ENCODE data around the gene CTLA4.
A peak's percentile ranks its signal among the peaks of the same experiment; 100 is the strongest.

CTLA4 gene

DNA sequence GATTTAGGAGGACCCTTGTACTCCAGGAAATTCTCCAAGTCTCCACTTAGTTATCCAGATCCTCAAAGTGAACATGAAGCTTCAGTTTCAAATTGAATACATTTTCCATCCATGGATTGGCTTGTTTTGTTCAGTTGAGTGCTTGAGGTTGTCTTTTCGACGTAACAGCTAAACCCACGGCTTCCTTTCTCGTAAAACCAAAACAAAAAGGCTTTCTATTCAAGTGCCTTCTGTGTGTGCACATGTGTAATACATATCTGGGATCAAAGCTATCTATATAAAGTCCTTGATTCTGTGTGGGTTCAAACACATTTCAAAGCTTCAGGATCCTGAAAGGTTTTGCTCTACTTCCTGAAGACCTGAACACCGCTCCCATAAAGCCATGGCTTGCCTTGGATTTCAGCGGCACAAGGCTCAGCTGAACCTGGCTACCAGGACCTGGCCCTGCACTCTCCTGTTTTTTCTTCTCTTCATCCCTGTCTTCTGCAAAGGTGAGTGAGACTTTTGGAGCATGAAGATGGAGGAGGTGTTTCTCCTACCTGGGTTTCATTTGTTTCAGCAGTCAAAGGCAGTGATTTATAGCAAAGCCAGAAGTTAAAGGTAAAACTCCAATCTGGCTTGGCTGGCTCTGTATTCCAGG, at the start of gene CTLA4:
Gene CTLA4, plus strand, starts transcription at position 211 of the 640 bp plus-strand sequence. Its CDS starts 172 bp downstream, at position 383.
- DNase-seq (ENCODE audit: low spot score), result no peak

DNA sequence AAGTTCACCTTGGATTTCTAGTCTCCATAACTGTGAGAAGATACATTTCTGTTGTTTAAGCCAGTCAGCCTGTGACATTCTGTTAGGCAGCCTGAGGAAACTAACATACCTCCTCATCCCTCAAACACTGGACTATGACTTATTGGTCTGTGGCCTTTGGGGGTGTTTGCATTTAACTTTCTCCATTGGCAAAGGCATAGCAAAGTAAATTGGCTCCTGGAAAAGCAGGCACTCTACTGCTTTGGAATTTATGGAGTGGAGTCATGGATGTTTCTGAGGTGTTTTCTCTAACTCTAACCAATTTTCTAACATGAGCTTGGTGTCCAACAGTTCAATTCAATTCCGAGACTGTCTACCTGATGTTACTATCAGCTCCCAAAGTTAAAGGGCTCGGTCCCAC, 48.9 kb upstream of the CTLA4 start:
- no peak for DNase-seq (ENCODE audit: low spot score)

DNA sequence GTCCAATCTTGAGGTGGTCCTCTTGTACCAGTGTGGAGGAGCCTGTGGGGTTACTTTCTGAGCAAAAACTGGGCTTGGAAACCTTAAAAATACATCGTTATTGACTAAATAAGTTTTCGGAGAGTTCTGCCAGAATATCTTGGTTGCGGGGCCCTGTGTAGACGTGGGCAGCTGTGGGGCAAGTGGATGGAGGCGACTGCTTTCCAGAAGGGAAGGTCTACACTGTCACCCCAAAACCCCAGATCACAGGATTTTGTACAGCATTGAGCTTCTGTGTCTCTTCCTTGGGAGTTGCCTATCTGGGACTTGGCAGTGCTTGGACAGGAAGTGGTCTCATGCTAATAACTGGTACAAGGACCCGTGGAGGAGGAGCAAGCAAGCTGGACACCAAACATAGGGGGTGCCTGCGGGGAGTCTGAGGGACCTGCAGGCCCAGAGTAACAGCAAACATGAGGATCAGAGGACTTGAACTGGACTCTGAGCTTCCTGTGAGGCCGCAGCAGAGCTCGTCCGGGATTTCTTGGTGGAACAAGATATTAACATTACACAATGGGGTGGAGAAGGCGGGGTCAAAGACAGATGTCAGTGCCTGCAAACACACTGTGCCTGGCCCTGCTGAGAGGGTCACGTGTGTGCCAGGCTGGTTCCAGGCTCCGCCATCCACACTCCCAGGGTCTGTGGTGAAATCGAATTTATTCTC, 48.0 kb upstream of the CTLA4 start:
- DNase-seq (ENCODE audit: low spot score), result no peak

DNA sequence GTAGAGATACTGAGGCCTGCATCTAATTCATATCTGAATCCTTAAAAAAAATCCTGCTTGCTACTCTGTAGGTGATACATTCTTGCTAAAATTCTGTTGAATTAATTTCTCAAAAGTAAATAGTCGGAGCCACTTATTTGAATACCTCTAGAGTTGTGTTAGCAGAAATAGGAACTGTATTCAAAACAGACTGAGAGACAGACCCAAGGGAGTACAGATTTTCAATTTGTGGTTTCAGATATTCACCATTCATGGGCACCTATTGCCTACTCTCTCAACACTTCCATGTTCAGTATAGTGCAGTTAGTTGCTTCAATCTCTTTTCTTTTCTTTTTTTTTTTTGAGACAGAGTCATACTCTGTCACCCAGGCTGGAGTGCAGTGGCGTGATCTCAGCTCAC, 46.6 kb upstream of the CTLA4 start:
- no peak for DNase-seq (ENCODE audit: low spot score)

DNA sequence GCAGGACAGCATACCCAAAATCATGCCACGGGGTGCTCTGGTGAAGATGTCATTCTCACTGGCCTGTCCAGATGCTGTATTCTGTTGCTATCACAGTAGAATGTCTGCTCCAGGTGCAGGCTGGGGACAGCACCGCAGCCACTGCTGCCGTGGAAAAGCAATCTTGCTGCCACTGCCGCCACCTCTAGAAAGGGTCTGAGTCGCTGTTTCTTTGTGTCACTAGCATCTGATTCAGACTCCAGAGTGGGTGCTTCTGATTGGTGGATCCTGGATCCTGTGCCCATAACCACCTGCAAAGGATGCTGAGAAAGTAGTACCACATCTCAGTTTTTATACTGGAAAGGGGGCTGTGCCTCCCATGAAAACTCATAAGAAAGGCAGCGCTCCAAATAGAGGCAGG, 45.3 kb upstream of the CTLA4 start:
- no peak for DNase-seq (ENCODE audit: low spot score)

DNA sequence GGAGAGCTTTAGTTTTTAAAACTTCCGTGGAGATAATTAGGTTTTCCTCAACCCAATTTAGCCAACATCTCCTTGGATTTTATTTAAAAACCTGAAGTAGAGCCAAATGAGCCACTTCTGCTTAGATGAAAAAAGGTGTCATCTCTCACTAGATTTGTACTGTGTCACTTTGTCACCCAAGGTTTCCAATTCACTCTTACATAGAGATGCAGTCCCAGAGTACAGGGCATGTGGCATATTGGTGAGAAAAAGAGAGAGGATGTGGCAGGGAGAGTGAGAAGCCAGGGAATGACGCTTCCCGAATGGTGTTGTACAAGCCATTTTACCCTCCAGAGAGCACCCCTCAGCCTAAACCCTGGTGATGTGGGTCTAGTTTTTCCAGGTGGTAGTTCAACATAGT, 44.4 kb upstream of the CTLA4 start:
- DNase-seq (ENCODE audit: low spot score), result no peak

DNA sequence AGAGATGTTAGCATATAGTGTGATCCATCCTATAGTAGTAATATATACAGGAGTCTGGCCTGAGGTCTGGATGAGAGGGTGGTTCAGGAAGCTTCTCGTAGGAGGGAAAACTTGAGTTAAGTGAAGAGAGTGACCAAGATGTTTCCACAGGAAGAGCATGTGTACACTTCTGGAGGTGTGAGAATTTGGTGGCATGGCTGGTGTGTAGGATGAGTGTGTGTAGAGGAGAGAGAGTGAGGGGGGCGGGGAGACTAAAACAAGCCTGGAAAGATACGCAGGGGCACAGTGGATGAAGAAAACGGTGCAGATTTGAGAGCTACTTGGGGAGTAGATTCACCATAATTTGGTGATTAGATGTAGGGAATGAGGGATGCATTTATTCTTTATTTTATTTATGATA, 43.5 kb upstream of the CTLA4 start:
- no peak for DNase-seq (ENCODE audit: low spot score)

DNA sequence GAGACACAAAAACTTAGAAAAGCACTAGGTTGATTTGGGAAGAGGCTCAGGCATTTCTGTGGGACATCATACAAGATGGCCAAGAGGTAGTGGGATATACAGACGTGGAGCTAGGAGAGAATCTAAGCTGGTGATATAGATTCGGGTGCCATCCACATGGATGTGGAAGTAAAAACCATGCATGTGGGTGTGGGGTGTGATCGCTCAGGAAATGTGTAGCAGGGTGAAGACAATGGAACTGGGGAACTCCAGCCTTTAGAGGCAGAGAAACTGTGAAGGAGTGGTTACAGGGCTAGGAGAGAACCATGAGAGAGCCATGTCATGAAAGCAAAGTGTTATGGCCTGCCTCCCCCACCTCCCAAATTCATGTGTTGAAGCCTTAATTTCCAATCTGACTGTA, 43.0 kb upstream of the CTLA4 start:
- DNase-seq (ENCODE audit: low spot score), result no peak

DNA sequence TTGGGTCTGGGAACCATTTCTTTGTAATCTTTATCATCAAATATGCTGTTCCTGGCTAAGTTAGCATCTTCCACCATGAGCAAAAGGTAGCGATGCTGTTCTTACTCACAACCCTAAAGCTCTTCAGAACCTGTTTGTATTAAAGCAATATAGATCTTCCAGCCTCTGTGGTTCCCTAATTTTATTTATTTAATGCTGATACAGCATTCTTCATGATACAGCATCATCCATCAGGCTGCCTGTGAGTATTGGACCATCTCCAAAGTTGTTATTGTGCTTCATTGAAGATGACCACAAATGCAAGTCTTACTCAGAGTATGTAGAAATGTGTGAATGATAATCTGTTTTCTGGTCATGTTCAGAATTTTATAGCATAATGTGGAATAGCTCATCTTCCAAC, 40.9 kb upstream of the CTLA4 start:
- DNase-seq (ENCODE audit: low spot score), result no peak

DNA sequence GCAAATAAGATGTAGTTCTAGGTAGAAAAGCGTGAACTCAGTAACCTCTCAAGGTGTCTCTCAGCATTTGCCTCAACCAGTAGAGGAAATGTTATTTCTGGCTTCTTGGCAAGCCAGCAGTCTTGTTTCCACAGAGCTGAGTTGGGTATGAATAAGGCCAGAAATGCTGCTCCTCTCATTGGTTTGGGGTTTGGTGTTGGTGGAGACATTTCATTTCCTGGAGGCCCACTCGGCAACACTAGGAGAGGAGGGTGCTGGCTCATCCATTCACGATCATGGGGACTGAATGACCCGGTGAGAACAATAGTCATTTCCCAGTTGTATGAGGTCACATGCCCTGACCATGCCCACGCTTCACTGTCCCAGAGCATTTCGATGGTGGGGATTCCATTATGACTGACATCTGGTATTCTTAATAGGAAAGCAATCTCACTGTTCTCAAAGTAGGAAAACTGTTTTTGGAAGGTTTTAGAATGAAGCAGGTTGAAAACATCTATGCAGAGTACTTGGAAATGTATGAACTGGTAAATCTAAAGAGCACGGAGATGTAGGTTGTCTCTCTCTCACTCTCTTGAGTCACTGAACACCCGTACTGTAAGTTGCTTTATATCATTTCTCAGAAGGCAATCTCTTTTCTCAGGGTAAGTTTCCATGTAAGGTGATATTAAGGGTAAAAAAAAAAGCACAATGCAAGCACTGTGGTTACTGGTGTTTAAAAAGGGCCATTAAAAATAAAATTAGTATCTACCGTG, 37.1 kb upstream of the CTLA4 start:
- DNase-seq (ENCODE audit: low spot score), result no peak

DNA sequence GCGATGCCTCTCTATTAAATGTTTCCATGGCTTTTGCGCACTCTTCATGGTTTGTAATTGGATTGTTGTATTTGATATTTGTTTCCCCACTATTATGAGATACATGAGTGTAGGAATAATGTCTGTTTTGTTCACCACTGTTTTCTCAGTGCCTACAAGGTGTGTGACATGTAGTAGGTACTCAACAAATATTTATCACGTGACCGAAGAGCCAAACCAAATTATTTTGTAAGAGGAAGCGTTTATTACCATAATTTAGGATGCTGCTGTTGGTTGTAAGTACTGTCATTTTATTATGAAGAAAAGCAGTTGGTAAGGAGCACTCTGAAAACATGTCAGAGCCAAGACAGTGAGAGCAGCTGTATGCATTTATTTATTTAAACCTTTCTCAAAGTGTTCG, 32.2 kb upstream of the CTLA4 start:
- DNase-seq (ENCODE audit: low spot score), result no peak

DNA sequence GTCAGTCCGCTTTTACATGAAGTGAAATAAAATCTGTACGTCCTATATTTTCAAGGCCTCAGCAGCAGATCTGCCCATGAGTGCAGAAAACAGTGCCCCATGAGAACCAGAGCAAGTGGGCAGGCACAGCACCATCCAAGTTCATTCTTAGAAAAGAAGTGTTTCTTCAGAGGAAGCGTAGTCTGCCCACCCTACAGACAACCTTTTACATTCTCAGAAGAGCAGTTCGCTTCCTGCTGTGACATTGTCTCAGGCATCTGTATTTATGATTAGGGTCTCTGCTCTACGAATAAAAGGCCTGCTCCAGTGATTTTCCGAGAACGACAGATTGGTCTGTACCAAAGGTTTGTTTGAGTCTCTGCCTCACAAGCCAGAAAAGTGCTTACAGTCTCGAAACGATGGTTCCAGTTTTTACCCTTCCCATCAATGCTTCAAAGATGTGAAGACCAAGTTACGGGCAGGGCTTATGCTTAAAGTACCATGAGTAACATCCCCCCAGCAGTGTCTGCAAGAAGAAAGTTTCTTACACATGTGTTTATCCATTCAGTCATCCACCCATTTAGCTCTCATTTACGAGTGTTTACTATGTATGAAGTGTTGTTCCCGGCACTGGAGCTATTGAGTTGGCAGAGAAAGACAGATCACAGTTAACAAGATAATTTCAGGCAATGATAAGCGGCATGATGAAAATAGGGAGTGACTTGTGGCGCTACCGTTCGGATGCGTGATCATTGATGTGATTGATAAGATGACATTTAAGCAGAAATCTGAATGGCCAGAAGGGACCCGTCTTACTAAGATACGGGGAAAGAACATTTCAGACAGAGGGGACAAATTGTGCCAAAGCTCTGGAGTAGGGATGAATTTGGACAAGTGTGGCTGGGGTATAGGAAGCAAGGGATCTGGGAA, 31.4 kb upstream of the CTLA4 start:
- no peak for DNase-seq (ENCODE audit: low spot score)

DNA sequence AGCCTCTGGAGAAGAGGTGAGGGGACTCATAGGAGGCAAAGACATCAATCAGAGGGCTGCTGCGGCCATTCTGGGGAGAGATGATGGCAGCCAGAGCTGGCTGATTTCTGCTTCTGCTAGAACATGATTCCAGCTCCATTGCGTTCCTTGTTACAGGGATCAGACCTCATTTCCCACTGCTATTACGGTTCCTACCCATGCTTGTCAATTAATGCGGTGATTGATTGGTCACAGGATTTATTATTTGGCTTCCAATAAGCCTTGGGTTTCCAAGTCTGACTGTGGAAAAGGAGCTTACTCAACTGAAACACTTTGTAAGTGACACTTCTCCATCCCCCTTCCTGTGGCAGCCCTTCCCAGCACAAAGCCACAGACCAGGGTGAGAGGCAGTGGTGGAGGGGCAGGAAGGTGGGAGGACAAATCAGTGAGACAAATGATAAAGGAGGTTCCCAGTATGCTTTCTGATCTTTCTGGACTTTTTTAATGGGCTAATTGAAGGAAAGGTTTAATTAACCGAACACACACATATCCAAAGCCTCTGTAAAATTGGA, 26.8 kb upstream of the CTLA4 start:
- DNase-seq (ENCODE audit: low spot score), result no peak

DNA sequence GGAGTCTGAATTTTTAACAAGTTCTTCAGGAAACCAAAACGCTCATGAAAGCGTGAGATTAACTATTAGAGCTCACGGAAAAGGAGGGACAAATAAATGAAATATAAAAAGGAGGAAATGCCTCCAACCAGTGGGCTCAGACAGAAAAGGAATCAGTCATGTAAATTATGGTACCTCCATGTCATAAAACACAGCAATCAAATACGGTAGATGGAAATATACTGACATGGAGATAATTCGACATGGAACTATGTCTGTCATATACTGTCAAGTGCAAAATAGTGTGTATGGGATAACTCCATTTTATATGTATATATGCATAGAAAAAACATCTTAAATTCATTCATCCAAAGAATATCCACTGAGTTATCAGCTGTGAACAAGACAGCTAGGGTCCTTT, 25.9 kb upstream of the CTLA4 start:
- DNase-seq (ENCODE audit: low spot score), result no peak

DNA sequence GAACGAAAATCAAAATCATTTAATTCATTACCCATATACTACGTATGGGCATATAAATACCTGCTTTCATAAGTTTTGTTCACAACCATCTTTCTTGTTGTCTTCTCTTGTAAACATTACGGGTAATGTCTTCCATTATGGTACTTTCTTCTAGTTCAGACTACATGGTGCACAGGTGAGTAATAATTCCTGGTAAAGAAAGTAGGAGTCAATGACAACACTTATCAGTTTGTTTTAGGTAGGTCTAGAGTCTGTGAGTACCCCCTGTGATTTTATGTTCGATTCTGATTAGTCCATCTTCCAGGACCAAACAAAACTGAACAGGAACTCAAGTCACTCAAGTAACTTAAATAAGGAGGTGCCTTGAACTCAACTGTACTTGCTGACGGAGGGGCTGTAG, 25.2 kb upstream of the CTLA4 start:
- no peak for DNase-seq (ENCODE audit: low spot score)

DNA sequence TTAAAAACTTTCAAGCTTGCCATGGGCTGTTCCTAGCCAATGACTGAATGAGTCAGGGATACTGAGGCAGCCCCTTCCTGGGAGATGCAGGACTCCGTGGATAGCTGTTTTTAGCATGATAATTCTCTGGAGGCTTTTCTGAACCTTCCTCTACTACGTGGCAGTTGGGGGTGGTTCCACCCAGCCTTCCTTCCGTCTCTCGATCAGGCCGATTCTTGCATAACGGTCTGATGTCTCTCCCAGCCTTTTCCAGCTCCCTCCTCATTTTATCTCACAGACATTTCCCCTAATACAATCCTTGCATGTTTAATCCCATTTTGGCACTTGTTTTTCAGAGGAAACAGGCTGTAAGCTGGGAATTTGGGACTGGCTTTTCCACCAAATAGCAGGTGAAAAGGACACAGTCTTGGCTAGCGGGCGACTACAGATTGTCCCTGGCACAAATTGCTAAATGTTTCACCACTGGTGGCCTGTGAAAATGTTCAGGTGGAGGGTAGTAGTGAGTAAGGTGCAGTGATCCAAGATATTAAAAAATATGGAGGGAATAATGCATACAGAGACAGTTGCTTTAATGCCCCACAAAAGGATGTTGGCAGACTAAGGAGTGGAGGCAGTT, 21.0 kb upstream of the CTLA4 start:
- no peak for DNase-seq (ENCODE audit: low spot score)

DNA sequence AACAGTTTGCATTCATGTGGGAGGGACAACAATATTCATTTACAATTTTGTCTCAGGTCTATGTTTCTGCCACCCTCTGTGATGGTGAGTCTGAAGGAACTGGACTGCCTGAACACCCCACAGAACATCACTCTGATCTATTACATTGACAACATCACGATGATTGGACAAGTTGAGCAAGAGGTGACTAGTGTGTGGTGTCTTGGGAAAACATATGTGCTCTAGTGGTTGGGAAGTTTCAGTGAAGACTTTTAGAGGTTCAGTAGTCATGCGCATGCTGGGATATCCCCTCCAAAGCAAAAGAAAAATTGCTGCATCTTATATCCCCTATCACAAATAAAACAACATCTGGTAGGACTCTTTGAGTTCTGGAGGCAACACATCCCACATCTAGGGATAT, 18.6 kb upstream of the CTLA4 start:
- no peak for DNase-seq (ENCODE audit: low spot score)

DNA sequence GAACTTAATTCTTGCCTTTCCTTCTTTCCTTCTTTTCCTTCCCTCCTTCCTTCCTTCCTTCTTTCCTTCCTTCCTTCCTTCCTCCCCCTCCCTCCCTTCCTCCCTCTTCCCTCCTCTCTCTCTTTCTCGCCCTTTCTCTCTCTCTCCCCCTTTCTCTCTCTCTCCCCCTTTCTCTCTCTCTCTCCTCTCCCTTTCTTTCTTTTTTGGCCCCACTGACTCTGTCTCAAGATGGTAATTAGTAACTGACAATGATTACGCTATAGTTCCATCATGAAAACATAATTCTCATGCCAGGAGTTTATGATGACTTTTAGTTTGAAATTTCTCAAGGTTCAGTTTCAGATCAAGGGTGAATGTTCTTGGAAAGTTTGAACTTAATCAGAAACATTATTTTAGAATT, 14.8 kb upstream of the CTLA4 start:
- no peak for DNase-seq (ENCODE audit: low spot score)

DNA sequence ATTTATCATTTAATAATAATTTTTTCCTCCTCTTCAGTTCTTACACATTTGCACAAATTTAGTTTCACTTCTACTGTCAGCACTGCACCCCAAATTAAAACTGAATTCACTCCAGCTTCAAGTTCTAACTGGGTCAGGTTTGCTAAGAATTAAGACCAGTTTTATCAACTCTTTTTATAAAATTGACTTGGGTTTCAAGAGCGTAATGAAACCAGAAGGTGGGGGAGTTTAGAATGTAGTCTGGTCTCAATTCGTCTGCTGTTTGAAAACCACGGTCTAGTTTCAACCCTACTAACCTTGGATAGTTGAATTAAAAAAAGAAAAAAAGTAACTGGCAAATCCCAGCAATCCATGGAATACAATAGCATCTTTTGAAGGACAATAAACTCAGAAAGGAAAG, 14.3 kb upstream of the CTLA4 start:
- DNase-seq (ENCODE audit: low spot score), result no peak

DNA sequence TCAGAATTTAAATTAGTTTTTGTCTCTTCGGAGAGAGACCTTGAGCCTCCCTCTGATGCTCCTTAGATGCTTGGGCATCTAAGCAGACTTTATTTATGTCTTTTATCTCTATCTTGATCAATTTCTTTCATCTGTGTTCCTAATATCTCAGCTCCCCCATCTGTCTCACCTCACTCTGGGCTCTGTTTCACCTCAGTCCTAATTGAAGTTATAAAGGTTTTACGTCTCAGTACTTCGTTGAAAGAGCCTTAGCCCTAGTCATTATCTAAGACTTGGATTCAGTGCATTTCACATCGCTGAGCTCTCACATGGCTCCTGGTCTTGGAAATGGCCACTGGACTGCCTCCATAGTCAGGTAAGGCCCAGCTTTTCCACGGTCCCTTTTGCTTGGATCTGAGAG, 13.8 kb upstream of the CTLA4 start:
- no peak for DNase-seq (ENCODE audit: low spot score)

DNA sequence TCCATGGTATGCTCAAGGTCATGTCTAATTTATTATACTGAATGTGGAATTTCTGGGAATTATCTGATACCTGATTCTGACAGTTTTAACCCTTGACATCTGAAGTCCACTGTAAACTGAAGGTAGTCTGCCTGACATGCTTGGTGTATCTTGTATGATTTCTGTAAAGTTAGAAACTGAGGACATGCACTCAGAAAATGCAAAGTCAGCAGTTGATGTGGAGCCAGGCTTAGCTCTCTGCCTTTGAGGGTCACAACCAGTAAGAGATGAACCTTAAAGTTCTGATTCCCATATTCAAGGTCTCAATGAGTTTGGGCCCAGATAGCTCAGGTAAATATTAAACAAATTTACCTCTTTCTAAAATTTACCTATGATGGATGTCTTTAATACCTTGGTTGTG, 12.3 kb upstream of the CTLA4 start:
- no peak for DNase-seq (ENCODE audit: low spot score)

DNA sequence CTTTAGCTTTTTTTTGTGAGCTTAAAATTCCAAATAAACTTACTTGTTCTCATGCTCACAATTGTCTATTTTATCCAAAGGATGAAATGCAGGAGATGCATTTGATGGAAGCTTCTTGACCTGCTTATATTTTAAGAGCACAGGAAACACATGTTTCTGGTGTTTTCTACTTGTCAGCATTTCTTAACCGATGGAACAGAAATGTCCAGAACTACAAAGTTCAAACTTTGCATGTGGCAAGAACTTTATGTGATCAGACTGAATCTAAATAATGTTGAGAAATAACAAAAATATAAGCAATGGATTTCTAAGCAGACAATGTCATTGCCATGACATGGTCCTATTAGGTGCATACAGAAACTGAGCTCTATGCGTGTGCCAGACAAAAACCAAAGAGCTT, 9.9 kb upstream of the CTLA4 start:
- peak; percentile 26 for DNase-seq (ENCODE audit: low spot score)

Measured in pons (tissue), 1 donor.